Muscle layer of colon (tissue), 2 donors: ENCODE results near the gene GNLY.

ENCODE experiments used
- H3K27ac ChIP-seq: one replicate; pipeline ENCODE4 v1.7.0; 2013; ENCODE audit warnings: low read depth, mild to moderate bottlenecking, low read length, moderate library complexity
- H3K27me3 ChIP-seq, 2 donors: one replicate each; pipeline ENCODE4 v1.7.0; 2013; ENCODE audit warnings: low read length in 2 of 2, mild to moderate bottlenecking in 2 of 2; ENCODE audit not compliant: insufficient read depth in 2 of 2, control insufficient read depth in 1 of 2
- H3K36me3 ChIP-seq: one replicate; pipeline ENCODE4 v1.7.0; 2013; ENCODE audit warnings: mild to moderate bottlenecking, low read length; ENCODE audit not compliant: insufficient read depth
- H3K4me1 ChIP-seq: one replicate; pipeline ENCODE4 v1.7.0; 2013; ENCODE audit warnings: mild to moderate bottlenecking, low read length; ENCODE audit not compliant: insufficient read depth
- H3K4me3 ChIP-seq, 2 donors: one replicate each; pipeline ENCODE4 v1.7.0; 2013; ENCODE audit warnings: low read length in 2 of 2, low read depth in 1 of 2, mild to moderate bottlenecking in 1 of 2, moderate library complexity in 1 of 2
- H3K9ac ChIP-seq: one replicate; pipeline ENCODE4 v1.7.0; 2013; ENCODE audit warnings: low read length
- H3K9me3 ChIP-seq: one replicate; pipeline ENCODE4 v1.7.0; 2013; ENCODE audit warnings: mild to moderate bottlenecking, low read length
- donor health status: abdominal sarcoma.
- donor health status: Adenocarcinoma of cecum.

The GNLY gene

DNA sequence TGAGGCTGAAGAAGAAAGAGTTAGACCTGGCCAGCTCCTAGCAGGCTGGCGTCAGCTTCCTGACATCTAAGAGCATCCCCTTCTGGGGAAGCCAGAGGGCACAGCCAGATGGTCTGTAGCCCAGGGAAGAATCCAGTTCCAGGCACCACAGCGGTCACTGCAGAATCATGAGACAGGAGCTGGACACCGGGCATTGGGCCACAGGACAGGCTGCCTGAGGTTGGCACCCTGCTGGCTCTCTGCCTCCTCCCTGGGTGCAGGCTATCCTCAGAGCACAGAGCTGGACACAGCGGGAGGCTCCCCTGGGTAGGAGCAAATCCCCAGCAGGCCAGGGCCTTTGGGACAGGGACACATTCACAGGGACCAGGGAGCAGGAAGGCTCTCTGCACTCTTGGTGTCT lies 39.9 kb downstream of the GNLY start:
- Histone ChIP-seq H3K36me3 (no peaks in the 10 kb centered on the region), H3K27ac (no peak overlapping the region), H3K9me3 (no peaks in the 10 kb centered on the region), H3K4me3 (no peak overlapping the region), H3K27me3 (no peaks in the 10 kb centered on the region), H3K9ac (no peak overlapping the region), H3K4me1 (peaks cover 49% of the 10 kb centered on the region)

DNA sequence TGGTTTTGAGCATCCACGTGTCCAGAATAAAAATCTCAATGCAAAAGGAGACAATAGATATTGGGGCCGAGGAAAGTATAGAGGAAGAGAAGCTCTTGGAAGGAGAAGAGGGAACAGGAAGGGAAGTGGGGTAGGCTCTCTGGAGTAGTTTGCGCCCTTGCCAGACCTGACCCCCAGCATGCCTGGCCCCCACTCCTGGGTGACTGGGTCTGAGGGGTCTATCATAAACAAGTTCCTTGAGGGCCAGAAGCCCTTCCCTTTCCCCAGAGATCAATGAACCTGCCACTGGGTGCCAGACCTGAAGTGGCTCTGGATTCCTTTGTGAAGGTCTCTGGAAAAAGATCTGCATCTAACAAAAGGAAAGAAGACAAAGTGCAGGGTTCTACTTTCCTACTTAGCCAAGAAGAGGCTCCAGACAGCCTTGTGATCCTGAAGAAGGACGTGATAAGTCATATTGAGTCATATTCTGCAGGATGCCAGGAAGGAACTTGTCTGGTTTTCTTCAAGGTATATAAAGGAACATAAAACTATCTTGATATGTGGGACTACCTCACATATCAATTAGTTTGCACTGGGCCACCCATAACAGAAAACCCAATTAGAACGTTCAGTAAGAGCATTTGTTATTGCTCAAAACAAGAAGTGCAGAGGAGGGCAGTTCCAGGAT lies 40.9 kb downstream of the GNLY start:
- no peaks in the 10 kb centered on the region for H3K9me3 ChIP-seq
- no peak overlapping the region for H3K9ac ChIP-seq
- H3K27me3 ChIP-seq, result no peaks in the 10 kb centered on the region
- no peak overlapping the region for H3K27ac ChIP-seq
- no peak overlapping the region for H3K4me3 ChIP-seq
- H3K36me3 ChIP-seq, result no peaks in the 10 kb centered on the region
- peaks cover 44% of the 10 kb centered on the region for H3K4me1 ChIP-seq

DNA sequence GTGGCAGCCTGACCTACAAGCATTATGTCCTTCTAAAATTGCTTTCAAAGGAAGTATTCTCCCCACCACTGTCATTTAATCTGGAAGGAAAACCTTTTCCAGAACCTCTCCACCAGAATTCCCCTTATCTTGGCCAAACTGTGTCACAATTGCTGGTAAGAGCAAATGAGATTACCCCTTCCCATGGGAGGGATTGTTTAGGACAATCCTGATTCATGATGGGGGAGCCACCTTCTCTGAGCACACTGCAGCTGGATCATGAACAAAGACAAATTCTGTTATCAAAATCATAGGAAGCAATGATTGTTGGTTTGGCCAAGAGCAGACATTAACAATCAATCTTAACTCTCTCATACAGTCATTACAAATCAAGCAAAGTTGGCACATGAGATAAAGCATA lies 41.5 kb downstream of the GNLY start:
- Histone ChIP-seq H3K9me3 (no peaks in the 10 kb centered on the region), H3K36me3 (no peaks in the 10 kb centered on the region), H3K27ac (no peak overlapping the region), H3K4me3 (no peak overlapping the region), H3K4me1 (peaks cover 46% of the 10 kb centered on the region), H3K27me3 (no peaks in the 10 kb centered on the region), H3K9ac (no peak overlapping the region)

DNA sequence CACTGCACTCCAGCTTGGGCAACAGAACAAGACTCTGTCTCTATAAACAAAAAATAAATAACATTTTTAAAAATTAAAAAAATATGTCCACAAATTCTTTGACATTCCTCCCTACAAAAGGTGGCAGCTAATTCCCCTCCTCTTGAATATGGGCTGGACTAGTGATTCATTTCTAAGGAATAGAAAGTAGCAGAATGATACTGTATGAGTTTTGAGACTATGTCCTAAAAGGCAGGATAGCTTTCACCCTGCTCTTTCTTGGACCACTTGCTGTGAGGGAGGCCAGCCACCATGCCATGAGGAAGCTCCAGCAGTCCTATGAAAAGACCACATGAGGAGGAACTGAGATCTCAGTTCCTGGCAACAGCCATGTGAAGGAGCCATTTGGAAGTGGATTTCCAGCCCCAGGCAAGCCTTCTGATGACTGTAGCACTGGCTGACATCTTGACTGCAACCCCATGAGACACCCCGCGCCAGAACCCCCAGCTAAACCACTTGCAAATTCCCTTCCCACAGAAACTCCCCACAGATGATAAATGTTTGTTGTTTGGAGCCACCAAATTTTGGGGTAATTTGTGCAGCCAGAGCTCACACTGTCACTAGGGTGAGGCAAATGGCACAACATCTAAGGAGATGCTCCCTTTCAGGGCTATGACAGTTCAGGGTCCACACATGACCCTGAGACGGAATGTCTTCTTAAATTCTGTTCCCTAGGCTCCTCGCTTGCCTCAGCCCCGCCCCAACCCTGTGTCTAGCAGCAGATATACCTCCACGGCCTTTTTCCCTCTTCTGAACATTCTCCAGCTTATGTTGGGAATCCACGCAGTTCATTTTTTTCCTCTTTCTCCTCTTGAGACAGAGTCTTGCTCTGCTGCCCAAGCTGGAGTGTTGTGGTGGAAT lies 42.5 kb downstream of the GNLY start:
- Histone ChIP-seq H3K9ac (no peak overlapping the region), H3K27ac (peak overlapping the region; percentile 7), H3K9me3 (no peaks in the 10 kb centered on the region), H3K27me3 (no peaks in the 10 kb centered on the region), H3K36me3 (no peaks in the 10 kb centered on the region), H3K4me3 (no peak overlapping the region), H3K4me1 (peaks cover 56% of the 10 kb centered on the region)

DNA sequence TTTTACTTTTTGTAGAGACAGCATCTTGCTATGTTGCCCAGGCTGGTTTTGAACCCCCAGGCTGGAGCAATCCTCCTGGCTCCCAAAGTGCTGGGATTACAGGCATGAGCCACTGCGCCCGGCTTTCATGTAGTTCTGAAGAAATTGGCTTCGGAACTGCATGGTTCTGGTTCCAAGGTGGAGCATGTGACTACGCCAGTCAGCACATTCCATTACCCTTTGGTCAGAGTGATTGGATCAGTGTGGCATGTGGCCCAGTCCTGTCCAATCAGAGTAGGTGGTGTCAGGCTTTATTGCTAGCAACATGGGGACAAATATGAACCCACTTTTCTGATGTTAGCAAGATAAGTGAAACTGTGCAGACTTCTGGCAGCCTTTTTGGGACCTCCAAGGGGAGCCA lies 43.3 kb downstream of the GNLY start:
- no peaks in the 10 kb centered on the region for H3K27me3 ChIP-seq
- no peak overlapping the region for H3K9ac ChIP-seq
- H3K4me1 ChIP-seq, result peaks cover 64% of the 10 kb centered on the region
- H3K36me3 ChIP-seq, result no peaks in the 10 kb centered on the region
- H3K9me3 ChIP-seq, result no peaks in the 10 kb centered on the region
- H3K4me3 ChIP-seq, result no peak overlapping the region
- H3K27ac ChIP-seq, result peak overlapping the region; percentile 53

DNA sequence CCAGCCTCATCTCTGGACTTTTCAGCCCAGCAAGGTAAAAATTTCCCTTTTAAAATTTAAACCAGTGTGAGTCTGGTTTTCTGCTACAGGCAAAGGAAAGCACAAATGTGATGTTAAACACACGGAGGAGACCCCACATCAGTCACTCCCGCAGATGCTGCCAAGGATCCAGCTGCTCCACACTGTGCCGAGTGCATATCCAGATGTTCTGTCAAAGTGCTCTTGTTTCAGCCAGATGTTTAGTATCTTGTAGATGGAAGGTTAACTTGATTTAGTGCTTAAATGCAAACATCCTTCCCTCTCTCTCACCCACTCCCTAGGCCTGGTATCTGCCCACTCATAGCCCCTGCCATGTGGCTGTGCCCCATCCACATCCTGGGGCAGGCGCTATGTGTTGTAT lies 43.8 kb downstream of the GNLY start:
- no peaks in the 10 kb centered on the region for H3K36me3 ChIP-seq
- no peaks in the 10 kb centered on the region for H3K9me3 ChIP-seq
- peaks cover 68% of the 10 kb centered on the region for H3K4me1 ChIP-seq
- H3K27ac ChIP-seq, result peak overlapping the region; percentile 53
- H3K4me3 ChIP-seq, result no peak overlapping the region
- no peaks in the 10 kb centered on the region for H3K27me3 ChIP-seq
- no peak overlapping the region for H3K9ac ChIP-seq

DNA sequence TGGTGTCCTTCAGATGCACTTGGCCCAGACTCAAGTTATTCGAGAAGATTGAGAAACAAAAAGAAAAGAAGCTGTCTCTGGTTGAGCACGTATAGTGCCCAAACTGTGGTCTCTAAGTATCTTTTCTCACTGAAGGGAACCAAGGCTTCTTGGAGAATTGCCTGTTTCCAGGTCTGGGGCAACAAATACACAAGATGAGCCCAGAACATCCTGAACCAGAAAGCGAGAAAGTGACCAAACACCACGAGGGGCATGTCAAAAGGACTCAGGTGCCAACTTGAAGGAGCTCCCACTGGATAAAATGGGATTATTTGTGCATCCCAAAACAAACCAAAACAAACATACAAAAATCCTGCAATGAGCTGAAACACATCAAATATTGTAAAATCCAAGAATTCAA lies 46.0 kb downstream of the GNLY start:
- peaks cover 71% of the 10 kb centered on the region for H3K4me1 ChIP-seq
- no peak overlapping the region for H3K9ac ChIP-seq
- no peaks in the 10 kb centered on the region for H3K9me3 ChIP-seq
- no peak overlapping the region for H3K4me3 ChIP-seq
- H3K27ac ChIP-seq, result no peak overlapping the region
- no peaks in the 10 kb centered on the region for H3K27me3 ChIP-seq
- H3K36me3 ChIP-seq, result no peaks in the 10 kb centered on the region

DNA sequence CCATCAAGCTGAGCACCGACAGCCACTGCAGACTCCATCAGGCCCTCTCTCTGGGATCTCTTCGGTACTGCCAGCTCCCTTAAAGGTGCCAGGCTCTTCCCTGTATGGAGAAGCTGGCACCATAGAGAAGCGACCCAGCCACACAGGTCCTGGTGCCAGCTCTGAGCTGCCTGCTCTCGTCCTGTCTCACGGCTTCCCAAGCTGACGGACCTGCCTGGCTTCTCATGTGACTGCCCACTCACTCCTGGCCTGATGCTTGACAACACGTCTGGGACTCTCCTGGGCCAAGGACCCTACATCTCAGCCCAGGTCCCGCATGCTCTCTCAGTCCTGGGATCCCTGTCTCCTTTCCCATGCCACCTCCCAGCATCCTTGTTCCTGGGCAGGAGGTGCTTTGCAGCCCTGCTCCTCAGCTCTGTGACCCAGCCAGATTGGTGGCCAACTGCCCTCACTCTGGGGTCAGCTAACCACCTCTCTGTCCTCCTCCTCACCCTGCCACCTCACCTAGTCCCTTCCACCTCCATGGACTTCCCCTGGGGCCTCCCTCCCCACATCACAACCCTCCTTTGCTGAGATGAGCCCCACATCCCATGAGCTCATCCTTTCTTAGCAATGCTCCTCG lies 47.2 kb downstream of the GNLY start:
- H3K4me1 ChIP-seq, result peaks cover 73% of the 10 kb centered on the region
- no peaks in the 10 kb centered on the region for H3K27me3 ChIP-seq
- peak overlapping the region; percentile 7 for H3K9ac ChIP-seq
- no peaks in the 10 kb centered on the region for H3K9me3 ChIP-seq
- H3K4me3 ChIP-seq, result no peak overlapping the region
- peak overlapping the region; percentile 66 for H3K27ac ChIP-seq
- no peaks in the 10 kb centered on the region for H3K36me3 ChIP-seq

DNA sequence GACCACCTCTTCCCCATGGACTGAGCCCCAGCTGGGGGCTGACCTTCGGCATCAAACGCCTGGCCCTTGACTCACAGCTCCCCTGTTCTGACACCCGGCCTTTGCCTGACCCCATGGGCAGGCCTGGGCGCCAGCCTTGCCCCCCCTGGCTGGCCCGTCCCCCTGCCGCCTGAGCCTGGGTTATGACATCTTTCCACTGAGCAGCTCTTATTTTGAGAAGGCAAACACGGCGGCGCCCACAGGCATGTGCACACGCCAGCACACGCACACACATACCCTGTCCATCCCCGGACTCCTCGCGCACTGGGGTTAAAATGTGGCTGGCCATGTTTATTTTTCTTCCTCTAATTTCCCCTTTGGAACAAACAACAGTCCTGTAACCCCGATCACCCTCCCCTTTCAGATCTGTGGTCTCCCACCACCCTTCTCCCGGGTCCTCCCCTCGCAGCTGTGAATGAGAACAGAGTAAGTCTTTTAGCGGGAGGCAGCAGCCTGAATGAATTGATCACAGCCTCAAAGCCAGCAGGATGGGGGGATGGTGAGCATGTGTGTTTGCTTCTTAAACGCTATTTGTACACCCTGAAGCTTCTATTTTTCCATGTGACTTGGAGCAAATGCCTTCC lies 47.8 kb downstream of the GNLY start:
- no peaks in the 10 kb centered on the region for H3K9me3 ChIP-seq
- no peaks in the 10 kb centered on the region for H3K36me3 ChIP-seq
- peak overlapping the region; percentile 7 for H3K9ac ChIP-seq
- H3K4me3 ChIP-seq, result no peak overlapping the region
- H3K4me1 ChIP-seq, result peaks cover 68% of the 10 kb centered on the region
- peak overlapping the region; percentile 66 for H3K27ac ChIP-seq
- no peaks in the 10 kb centered on the region for H3K27me3 ChIP-seq

DNA sequence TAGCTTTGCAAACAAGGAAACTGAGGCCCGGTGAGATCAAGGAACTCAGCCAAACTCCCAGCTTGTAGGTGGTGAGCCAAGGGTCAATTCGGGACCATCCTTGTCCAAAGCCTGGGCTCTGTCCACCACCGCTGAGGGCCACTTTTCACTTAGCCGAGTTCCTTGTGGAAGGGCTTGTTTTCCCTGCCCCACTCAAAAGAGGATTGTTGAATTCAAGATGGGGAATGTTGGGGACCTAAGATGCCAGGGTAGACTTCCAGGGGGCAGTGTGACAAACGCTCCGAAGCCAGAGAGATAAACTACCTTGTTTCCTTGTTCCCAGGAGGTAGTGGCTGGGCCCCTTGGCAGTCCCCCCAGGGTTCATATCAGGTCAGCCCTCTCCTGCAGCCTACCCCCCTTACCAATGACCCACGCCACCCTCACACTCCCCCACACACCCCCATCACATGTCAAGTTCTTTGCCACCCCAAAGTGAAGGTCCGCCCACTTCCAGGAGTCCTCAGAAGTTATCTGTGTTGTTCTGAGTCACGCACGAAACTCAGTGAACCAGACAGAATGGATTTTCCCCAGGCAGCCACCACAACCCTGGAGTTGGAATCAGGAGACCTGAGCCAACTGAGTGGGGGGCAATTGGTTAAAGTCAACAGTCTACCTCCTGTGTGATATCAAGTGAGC lies 49.3 kb downstream of the GNLY start:
- H3K36me3 ChIP-seq, result no peaks in the 10 kb centered on the region
- H3K9me3 ChIP-seq, result no peaks in the 10 kb centered on the region
- peak overlapping the region in 1 of 2 donors; percentile 5 for H3K4me3 ChIP-seq
- no peak overlapping the region for H3K9ac ChIP-seq
- peak overlapping the region; percentile 64 for H3K27ac ChIP-seq
- H3K4me1 ChIP-seq, result peaks cover 60% of the 10 kb centered on the region
- no peaks in the 10 kb centered on the region for H3K27me3 ChIP-seq

DNA sequence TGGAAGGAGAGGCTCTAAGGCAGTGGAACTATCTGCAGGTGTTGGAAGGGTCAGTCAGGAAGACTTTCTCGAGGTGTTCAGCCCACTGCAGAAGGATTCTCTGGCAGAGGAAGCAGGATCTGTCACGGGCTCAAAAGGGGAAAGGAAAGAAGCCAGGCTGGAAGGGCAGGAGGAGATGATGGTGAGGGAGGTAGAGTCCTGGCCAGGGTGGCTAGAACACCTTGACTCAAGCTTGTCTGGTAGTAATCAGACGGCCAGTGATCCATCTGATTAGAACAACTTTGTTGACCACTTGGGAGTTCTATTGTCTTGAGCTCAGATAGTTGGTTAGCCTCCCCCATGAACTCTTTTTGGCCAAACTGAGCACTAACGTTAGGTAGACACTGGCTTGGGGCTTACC lies 49.9 kb downstream of the GNLY start:
- H3K27ac ChIP-seq, result peak overlapping the region; percentile 27
- H3K9me3 ChIP-seq, result no peaks in the 10 kb centered on the region
- H3K9ac ChIP-seq, result no peak overlapping the region
- H3K4me1 ChIP-seq, result peaks cover 66% of the 10 kb centered on the region
- H3K27me3 ChIP-seq, result no peaks in the 10 kb centered on the region
- no peaks in the 10 kb centered on the region for H3K36me3 ChIP-seq
- H3K4me3 ChIP-seq, result no peak overlapping the region
